ENCODE results near the gene SHISA9. TPM values are rescaled to one million over a fixed set of nuclear protein-coding genes. Genes with fewer than 3 reads are reported as not detected.

Gene SHISA9
- polyA plus RNA-seq, 1 of the 3 experiments (the other 2 are of a cell fraction): 0.02 TPM

DNA sequence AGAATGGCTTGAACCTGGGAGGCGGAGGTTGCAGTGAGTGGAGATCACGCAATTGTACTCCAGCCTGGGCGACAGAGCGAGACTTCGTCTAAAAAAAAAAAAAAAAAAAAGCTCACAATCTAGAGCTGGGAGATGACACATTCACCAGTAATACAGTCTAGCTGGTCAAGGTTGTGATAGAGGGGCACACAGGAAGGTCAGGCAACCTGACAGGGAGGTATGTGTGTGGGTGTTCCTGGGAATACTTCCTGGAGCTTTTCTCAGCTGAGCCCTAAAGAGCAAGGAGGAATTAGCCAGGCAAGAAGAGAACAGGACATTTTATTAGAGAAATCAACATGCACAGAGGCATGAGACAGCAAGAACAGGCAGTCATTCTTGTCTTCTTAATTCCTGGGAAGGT, 216.7 kb downstream of the SHISA9 start:
- H3K4me3 ChIP-seq (ENCODE audit: low read depth in 2 of 2, low read length in 1 of 2): no peak overlapping the region
- H3K27ac ChIP-seq (ENCODE audit: low read depth in 2 of 2, low read length in 1 of 2): no peak overlapping the region
- 74% methylated on average over 5 of the region's 5 CpGs for WGBS (ENCODE audit: low lambda C conversion rate)
- no peaks in the 10 kb centered on the region; the same call in 1 of the 2 replicates for H3K9me3 ChIP-seq
- H3K9me2 ChIP-seq: no peaks in the 10 kb centered on the region
- H3K27me3 ChIP-seq (ENCODE audit: insufficient read depth): no peaks in the 10 kb centered on the region
- no peaks in the 10 kb centered on the region for H3F3A ChIP-seq (replicated peaks; ENCODE audit: insufficient read depth)
- POLR2A ChIA-PET: no interaction called here
- H3K9ac ChIP-seq: no peak overlapping the region
- CTCF ChIA-PET: no interaction called here
- H2AFZ ChIP-seq (ENCODE audit: low read depth): no peak overlapping the region
- TF ChIP-seq NFIC (IDR thresholded peaks at IDR 0.05; ENCODE audit: borderline replicate concordance) (no peak), EZH2phosphoT487 (IDR thresholded peaks at IDR 0.05; ENCODE audit: borderline replicate concordance, low read depth) (no peak)
- TF ChIP-seq, protein P1, sequence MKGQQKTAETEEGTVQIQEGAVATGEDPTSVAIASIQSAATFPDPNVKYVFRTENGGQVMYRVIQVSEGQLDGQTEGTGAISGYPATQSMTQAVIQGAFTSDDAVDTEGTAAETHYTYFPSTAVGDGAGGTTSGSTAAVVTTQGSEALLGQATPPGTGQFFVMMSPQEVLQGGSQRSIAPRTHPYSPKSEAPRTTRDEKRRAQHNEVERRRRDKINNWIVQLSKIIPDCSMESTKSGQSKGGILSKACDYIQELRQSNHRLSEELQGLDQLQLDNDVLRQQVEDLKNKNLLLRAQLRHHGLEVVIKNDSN (IDR thresholded peaks at IDR 0.05; ENCODE audit: borderline replicate concordance, low read depth): no peak
- DNase-seq: no peak
- no peaks in the 10 kb centered on the region for H4K20me1 ChIP-seq (ENCODE audit: insufficient read depth)
- H3K36me3 ChIP-seq (replicated peaks in 1 of 2; ENCODE audit: control insufficient read depth in 1 of 2, insufficient read depth in 2 of 2, low read length in 1 of 2): no peaks in the 10 kb centered on the region
- no peak overlapping the region for H3K4me2 ChIP-seq
- no peaks in the 10 kb centered on the region for H3K79me2 ChIP-seq (ENCODE audit: insufficient read depth)
- no peaks in the 10 kb centered on the region for H3K4me1 ChIP-seq (ENCODE audit: control insufficient read depth in 1 of 2, insufficient read depth in 2 of 2, low read depth in 1 of 2, low read length in 1 of 2)

DNA sequence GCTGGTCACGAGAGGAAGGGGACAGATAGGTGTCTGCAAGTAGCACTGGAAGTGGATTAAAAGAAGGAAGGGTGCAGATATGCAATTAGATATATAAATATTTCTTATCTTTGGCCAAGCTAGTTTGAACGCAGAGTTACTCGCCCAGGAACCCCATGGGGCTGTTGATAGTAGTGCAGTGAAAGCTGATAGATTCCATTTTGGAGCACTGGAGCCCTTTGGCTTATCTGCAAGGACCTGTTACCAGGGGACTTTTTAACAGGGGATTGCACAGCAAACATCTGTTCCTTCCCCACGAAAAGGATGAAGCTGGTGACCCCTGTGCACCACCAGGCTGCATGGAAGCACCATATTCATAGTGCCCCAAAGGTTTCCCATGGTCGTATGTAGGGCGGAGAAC, 218.7 kb downstream of the SHISA9 start:
- H4K20me1 ChIP-seq (ENCODE audit: insufficient read depth): no peaks in the 10 kb centered on the region
- 6% methylated on average over 6 of the region's 6 CpGs for WGBS (ENCODE audit: low lambda C conversion rate)

DNA sequence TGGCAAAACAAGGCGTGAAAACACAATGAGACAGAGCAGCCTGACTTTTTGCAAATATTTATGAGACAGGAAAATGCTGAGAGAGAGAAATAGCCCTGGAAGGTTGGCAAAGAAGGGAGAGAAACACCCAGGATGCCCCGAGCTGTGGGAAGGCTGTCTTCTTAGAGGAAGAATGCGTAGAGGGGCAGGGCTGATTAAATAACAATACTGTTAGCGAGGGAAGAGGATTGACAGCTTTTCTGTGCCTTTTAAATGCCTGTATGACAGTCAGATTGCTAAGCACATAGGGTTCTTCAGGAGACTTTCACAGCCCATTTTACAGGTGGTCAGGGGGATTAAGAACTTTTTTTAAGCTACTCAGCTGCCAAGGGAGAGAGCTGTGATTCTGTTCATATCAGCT, 219.2 kb downstream of the SHISA9 start:
- Histone ChIP-seq H3K79me2 (ENCODE audit: insufficient read depth) (no peaks in the 10 kb centered on the region), H3K9me3 (no peaks in the 10 kb centered on the region; the same call in 1 of the 2 replicates), H3K4me2 (no peak overlapping the region), H3K27ac (ENCODE audit: low read depth in 2 of 2, low read length in 1 of 2) (no peak overlapping the region), H4K20me1 (ENCODE audit: insufficient read depth) (no peaks in the 10 kb centered on the region), H3K4me1 (ENCODE audit: control insufficient read depth in 1 of 2, insufficient read depth in 2 of 2, low read depth in 1 of 2, low read length in 1 of 2) (no peaks in the 10 kb centered on the region), H3K27me3 (ENCODE audit: insufficient read depth) (no peaks in the 10 kb centered on the region), H3K4me3 (ENCODE audit: low read depth in 2 of 2, low read length in 1 of 2) (no peak overlapping the region), H3K9ac (no peak overlapping the region), H3K9me2 (no peaks in the 10 kb centered on the region), H3F3A (replicated peaks; ENCODE audit: insufficient read depth) (no peaks in the 10 kb centered on the region), H3K36me3 (replicated peaks in 1 of 2; ENCODE audit: control insufficient read depth in 1 of 2, insufficient read depth in 2 of 2, low read length in 1 of 2) (no peaks in the 10 kb centered on the region), H2AFZ (ENCODE audit: low read depth) (no peak overlapping the region)
- POLR2A ChIA-PET: no interaction called here
- no peak for DNase-seq
- CTCF ChIA-PET: interaction anchor here (1.2 kb wide), 1 partner anchor 666 kb away, joined by 3 read pairs; no protein-coding TSS in a partner anchor
- 5% methylated on average over 4 of the region's 4 CpGs for WGBS (ENCODE audit: low lambda C conversion rate)
- TF ChIP-seq TEAD4 (IDR thresholded peaks at IDR 0.05; ENCODE audit: borderline replicate concordance, insufficient read depth): no peak
- no peak for TF ChIP-seq MXI1 (IDR thresholded peaks at IDR 0.05; ENCODE audit: low read depth, low read length)
- no peak for TF ChIP-seq EZH2phosphoT487 (IDR thresholded peaks at IDR 0.05; ENCODE audit: borderline replicate concordance, low read depth)
- no peak for TF ChIP-seq JUND (IDR thresholded peaks at IDR 0.05)
- no peak for TF ChIP-seq NRF1 (IDR thresholded peaks at IDR 0.05; ENCODE audit: low read depth, low read length)
- TF ChIP-seq, protein P2, sequence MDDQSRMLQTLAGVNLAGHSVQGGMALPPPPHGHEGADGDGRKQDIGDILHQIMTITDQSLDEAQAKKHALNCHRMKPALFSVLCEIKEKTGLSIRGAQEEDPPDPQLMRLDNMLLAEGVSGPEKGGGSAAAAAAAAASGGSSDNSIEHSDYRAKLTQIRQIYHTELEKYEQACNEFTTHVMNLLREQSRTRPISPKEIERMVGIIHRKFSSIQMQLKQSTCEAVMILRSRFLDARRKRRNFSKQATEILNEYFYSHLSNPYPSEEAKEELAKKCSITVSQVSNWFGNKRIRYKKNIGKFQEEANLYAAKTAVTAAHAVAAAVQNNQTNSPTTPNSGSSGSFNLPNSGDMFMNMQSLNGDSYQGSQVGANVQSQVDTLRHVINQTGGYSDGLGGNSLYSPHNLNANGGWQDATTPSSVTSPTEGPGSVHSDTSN (IDR thresholded peaks at IDR 0.05): no peak
- no peak for TF ChIP-seq RFX5 (IDR thresholded peaks at IDR 0.05; ENCODE audit: low read length)
- TF ChIP-seq, protein P3, sequence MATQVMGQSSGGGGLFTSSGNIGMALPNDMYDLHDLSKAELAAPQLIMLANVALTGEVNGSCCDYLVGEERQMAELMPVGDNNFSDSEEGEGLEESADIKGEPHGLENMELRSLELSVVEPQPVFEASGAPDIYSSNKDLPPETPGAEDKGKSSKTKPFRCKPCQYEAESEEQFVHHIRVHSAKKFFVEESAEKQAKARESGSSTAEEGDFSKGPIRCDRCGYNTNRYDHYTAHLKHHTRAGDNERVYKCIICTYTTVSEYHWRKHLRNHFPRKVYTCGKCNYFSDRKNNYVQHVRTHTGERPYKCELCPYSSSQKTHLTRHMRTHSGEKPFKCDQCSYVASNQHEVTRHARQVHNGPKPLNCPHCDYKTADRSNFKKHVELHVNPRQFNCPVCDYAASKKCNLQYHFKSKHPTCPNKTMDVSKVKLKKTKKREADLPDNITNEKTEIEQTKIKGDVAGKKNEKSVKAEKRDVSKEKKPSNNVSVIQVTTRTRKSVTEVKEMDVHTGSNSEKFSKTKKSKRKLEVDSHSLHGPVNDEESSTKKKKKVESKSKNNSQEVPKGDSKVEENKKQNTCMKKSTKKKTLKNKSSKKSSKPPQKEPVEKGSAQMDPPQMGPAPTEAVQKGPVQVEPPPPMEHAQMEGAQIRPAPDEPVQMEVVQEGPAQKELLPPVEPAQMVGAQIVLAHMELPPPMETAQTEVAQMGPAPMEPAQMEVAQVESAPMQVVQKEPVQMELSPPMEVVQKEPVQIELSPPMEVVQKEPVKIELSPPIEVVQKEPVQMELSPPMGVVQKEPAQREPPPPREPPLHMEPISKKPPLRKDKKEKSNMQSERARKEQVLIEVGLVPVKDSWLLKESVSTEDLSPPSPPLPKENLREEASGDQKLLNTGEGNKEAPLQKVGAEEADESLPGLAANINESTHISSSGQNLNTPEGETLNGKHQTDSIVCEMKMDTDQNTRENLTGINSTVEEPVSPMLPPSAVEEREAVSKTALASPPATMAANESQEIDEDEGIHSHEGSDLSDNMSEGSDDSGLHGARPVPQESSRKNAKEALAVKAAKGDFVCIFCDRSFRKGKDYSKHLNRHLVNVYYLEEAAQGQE (IDR thresholded peaks at IDR 0.05; ENCODE audit: low read depth, low read length): no peak

More for the DNA sequence above, 218.7 kb downstream of the SHISA9 start:
- no peaks in the 10 kb centered on the region for H3K79me2 ChIP-seq (ENCODE audit: insufficient read depth)
- H3K27ac ChIP-seq (ENCODE audit: low read depth in 2 of 2, low read length in 1 of 2): no peak overlapping the region
- H2AFZ ChIP-seq (ENCODE audit: low read depth): no peak overlapping the region
- DNase-seq: no peak
- H3K4me2 ChIP-seq: no peak overlapping the region
- no peak overlapping the region for H3K9ac ChIP-seq
- TF ChIP-seq, protein P4, sequence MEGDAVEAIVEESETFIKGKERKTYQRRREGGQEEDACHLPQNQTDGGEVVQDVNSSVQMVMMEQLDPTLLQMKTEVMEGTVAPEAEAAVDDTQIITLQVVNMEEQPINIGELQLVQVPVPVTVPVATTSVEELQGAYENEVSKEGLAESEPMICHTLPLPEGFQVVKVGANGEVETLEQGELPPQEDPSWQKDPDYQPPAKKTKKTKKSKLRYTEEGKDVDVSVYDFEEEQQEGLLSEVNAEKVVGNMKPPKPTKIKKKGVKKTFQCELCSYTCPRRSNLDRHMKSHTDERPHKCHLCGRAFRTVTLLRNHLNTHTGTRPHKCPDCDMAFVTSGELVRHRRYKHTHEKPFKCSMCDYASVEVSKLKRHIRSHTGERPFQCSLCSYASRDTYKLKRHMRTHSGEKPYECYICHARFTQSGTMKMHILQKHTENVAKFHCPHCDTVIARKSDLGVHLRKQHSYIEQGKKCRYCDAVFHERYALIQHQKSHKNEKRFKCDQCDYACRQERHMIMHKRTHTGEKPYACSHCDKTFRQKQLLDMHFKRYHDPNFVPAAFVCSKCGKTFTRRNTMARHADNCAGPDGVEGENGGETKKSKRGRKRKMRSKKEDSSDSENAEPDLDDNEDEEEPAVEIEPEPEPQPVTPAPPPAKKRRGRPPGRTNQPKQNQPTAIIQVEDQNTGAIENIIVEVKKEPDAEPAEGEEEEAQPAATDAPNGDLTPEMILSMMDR (IDR thresholded peaks at IDR 0.05): no peak
- TF ChIP-seq, protein P5, sequence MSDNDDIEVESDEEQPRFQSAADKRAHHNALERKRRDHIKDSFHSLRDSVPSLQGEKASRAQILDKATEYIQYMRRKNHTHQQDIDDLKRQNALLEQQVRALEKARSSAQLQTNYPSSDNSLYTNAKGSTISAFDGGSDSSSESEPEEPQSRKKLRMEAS (IDR thresholded peaks at IDR 0.05; ENCODE audit: low read depth): no peak
- TF ChIP-seq TCF12 (IDR thresholded peaks at IDR 0.05): no peak
- H3K27me3 ChIP-seq (ENCODE audit: insufficient read depth): no peaks in the 10 kb centered on the region
- no peaks in the 10 kb centered on the region for H3K36me3 ChIP-seq (replicated peaks in 1 of 2; ENCODE audit: control insufficient read depth in 1 of 2, insufficient read depth in 2 of 2, low read length in 1 of 2)
- H3K9me3 ChIP-seq: no peaks in the 10 kb centered on the region; the same call in 1 of the 2 replicates
- ChIA-PET POLR2A (no interaction called here), CTCF (interaction anchor here (0.7 to 1.2 kb wide), 2 partner anchors 18 to 666 kb away, joined by 3 read pairs; no protein-coding TSS in a partner anchor)
- H3K4me3 ChIP-seq (ENCODE audit: low read depth in 2 of 2, low read length in 1 of 2): no peak overlapping the region
- H3K9me2 ChIP-seq: no peaks in the 10 kb centered on the region
- no peaks in the 10 kb centered on the region for H3K4me1 ChIP-seq (ENCODE audit: control insufficient read depth in 1 of 2, insufficient read depth in 2 of 2, low read depth in 1 of 2, low read length in 1 of 2)
- no peaks in the 10 kb centered on the region for H3F3A ChIP-seq (replicated peaks; ENCODE audit: insufficient read depth)

Measured in SK-N-SH (cell line).